HG02678 (cell line): Measurements from ENCODE around the gene RPN1.
A peak's percentile ranks its signal among the peaks of the same experiment; 100 is the strongest.
"Not testable (repeated sequence)": the region's sequence is repeated elsewhere in the genome, so short reads cannot be mapped to it uniquely, and the experiment has no call there.

Experiments used
- ATAC-seq: cut with Tn5 transposase; IDR thresholded peaks from one replicate; pipeline ENCODE4 v1.9.1; 2021; ENCODE audit warnings: mild to moderate bottlenecking, moderate library complexity; ENCODE audit not compliant: unreplicated experiment

Gene RPN1

GRCh38 chr3:128653383-128653992 is 2.9 kb upstream of the RPN1 start:
- ATAC-seq, result not testable (repeated sequence)

DNA sequence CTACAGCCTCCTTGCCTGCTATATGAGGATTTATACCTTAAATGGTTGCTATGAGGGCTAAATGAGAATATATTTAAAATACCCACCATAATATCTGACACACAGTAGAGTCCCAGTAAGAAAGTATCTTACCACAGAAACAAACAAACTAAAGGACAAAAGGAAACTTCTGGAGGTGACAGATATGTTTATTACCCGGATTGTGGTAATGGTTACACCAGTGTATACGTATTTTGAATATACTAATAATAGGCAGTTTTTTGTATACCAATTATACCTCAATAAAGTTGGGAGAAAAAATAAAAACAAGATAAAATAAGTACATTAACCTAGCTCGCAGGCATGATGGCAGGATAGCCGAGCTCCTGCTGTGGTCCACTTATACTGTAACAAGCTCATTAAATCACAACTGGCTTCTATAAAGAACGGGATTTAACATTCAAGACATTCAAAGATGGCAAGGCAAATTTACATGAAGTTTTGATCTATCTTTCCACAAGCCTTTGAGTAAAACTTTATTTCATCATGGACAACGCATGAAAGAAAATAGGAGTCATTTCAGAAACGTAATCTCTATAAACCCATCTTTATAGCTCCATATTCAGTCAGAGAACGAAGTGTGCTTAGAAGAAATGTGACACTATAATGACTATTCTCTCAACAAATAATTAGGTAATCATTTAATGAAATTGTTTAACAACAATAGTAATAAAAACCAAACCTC is 1.5 kb downstream of the RPN1 start:
- no peak for ATAC-seq

DNA sequence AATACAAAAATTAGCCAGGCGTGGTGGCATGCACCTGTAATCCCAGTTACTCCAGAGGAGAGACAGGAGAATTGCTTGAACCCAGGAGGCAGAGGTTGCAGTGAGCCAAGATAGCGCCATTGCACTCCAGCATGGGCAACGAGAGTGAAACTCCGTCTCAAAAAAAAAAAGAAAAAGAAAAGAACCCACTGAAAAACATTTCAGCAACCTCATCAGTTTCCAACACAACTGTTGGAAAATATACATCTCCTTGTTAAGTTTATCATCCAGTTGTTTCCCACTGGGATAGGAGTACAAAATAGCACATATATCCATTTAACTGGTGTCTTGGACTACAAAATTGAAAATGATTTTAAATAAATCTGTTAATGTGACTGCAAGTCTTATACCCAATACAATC is 2.2 kb downstream of the RPN1 start:
- ATAC-seq, result no peak

DNA sequence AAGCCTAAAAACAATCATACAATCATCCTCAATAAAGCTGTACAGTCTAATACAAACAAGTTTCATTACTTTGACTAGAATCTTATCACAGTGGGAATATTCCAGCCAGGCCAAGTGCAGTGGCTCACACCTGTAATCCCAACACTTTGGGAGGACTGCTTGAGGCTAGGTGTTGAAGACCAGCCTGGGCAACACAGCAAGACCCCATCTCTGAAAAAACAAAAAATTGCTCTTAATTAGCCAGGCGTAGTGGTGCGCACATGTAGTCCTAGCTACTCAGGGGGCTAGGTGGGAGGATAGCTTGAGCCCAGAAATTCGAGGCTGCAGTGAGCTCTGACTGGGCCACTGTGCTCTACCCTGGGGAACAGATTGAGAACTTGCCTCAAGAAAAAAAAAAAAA is 3.3 kb downstream of the RPN1 start:
- ATAC-seq, result no peak

DNA sequence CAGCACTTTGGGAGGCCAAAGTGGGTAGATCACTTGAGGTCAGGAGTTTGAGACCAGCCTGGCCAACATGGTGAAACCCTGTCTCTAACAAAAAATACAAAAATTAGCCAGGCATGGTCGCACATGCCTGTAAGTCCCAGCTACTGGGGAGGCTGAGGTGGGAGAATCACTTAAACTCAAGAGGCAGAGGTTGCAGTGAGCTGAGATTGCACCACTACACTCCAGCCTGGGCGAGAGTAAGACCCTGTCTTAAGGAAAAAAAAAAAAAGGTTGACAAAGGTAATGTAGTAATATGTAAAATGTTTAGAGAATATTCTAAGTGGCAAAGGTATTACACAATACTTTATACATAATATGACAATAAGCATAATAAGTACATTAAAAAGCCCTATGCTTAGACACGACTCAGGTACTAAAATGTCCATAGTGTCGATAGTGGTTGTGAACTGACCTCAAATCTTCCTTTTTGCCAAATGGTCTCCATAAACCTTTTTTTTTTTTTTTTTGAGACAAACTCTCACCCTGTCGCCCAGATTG is 16.5 kb downstream of the RPN1 start:
- ATAC-seq, result no peak

DNA sequence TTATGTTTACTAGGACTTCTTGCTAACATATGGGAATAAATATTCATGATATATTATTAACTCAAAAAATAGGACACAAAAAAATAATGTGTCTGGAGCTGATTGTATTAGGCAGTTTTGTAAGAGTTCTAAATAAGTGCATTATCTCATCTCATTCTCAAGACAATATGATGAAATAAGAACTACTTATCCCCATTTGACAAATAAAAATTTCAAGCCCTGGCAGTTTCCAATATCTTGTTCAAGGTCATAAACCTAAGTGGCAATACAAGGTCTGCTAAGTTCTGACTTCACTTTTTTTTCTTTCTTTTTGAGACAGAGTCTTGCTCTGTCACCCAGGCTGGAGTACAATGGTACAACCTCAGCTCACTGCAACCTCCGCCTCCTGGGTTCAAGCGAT is 18.3 kb downstream of the RPN1 start:
- ATAC-seq, result no peak

GRCh38 chr3:128629936-128630335 is 20.7 kb downstream of the RPN1 start:
- no peak for ATAC-seq

GRCh38 chr3:128625409-128625945 is 25.1 kb downstream of the RPN1 start:
- no peak for ATAC-seq

DNA sequence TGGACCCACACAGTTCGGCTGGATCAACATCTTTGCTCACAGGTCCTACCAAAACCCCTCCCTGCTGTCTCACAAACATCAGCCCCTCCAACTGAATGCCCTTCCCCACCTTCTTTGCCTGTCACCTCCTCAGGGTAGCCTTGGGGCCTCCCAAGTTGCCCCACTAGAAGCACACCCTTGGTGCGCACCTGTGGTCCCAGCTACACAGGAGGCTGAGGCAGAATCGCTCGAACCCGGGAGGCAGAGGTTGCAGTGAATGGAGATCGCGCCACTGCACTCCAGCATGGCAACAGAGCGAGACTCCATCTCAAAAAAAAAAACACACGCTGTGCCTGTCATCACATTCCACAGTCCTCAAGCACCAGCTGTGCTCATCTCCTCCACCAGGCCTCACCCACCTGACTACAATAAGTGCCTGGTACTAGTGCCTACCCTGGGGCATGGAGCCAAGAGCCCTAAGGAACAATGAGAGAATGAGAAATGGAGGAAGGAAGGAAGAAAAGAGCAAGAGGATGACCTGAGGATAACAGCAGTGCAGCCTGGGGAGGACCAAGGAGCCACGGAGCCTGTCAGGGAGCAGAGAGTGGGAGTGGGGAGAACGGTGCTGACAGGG is 26.0 kb downstream of the RPN1 start:
- no peak for ATAC-seq

- ATAC-seq, result no peak
These were observed 26.8 kb downstream of the RPN1 start for GRCh38 chr3:128623762-128624176.

DNA sequence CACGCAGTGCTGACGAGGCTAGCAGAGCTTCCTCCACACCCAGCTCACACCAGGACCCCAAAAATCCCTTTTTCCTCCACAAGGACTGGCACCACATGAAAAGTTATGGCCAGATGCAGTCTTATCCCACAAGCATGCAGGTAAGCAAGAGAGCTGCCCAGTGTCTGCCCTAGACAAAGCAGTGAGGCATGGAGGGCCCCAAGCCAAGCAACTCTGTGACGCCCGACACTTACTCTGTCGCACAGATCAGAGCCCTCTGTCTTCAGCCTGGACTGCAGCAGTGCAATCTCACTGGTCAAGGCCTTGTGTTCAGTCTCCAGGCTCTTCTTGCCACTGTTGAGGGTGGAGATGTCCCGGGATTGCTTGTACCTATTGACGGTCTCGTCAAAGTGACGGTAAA is 28.7 kb downstream of the RPN1 start:
- ATAC-seq, result no peak

GRCh38 chr3:128621234-128621633 is 29.4 kb downstream of the RPN1 start:
- no peak for ATAC-seq

DNA sequence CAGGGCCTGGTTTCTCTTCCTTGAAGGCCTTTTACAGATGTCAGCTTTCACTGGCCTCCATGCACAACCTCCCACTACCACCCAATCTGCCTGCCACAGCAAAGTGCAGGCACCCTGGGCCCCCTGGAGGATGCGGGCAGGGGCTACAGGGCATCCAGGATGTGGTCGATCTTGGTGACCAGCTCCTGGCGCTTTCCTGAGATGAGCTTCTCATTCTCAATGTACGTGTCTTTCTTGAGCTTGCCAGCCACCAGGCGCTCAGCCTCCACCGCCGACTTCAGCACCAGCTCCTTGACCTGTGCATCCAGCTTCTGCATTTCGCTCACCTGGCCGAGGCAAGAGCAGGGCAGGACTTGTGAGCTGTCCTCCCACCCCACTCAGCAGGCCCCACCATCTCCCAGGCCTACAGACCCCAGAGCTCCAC is 30.3 kb downstream of the RPN1 start:
- ATAC-seq, result no peak

- ATAC-seq, result no peak
These were observed 31.3 kb downstream of the RPN1 start for GRCh38 chr3:128619146-128619890.

DNA sequence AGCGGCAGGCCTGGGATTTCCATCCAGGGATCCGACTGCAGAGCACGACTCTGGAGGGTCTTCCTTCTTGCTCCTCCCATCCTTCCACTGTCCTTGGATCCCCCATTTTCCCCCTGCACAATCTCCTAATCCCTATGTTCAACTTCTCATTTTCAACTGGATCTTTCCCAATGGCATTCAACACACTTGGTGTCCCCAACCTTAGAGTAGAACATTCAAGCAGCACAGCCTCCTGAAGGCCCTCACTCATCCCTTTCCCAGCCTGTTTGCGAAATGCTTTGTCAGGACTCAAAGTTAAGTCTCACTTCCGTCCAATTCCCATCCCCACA is 32.3 kb downstream of the RPN1 start:
- no peak for ATAC-seq

DNA sequence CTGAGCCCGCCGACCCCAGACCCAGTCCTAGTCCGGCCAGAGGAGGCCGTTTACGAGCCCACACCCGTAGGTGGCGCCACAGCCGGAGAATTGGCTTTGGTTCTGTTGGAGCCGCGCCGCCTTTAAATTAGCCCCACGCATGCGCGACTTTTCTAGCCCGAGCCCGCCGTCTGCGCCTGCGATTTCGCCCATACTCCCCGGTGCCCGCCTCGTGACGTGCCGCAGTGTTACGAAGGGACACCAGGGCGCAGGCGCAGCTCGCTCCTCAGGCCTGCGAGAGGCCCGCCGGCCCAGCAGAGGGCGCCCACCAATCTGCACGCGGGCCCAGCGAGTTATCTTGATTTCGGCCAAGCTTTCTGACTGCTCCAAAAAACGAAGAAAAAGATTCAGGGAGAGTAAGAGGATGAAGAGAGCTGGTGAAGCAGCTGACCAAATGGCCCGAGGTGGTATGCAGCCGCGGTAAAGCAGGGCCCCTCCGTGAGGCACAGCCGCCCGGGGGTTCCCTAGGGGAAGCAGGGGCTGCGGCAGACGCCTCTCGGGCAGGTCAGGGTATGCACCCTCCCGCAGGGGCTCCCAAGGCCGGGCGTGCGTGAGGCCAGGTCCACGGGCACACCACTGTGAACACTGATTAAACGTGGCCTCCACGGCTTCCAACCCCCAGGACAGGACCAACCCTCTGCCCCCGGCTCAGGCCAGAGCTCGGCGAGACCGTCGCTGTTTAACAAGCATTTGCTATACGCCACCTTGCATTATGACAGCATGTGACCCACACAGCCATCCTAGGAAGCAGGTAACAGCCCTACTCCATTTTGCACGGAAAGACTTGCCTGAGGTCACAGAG is 32.8 kb downstream of the RPN1 start:
- ATAC-seq, result peak; percentile 86

- ATAC-seq, result no peak
These were observed 33.4 kb downstream of the RPN1 start for GRCh38 chr3:128617270-128617556.

GRCh38 chr3:128616516-128617269 is 33.9 kb downstream of the RPN1 start:
- ATAC-seq, result no peak

DNA sequence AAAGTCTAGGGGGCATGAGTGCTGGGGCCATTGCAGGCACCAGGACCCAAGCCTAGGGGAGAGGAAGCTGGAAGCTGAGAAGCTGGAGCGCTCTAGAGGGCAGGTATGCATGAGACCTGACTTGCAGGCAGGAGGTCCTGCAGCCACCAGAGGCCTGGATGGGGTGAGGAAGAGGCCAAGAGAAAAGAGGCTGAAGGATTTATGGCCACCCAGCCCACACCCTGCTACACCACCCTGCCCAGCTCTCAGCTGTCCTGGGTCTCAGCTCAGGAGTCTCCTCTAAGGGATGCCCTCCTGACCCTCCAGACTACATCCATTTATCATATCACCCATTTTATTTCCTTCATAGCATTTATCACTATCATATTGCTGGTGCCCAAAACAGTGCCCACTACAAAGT is 36.5 kb downstream of the RPN1 start:
- no peak for ATAC-seq
